ENCODE measurements around the gene AVEN.

GRCh38 chr15:33865416-33865815 lies 173.6 kb downstream of the AVEN start:
- TF ChIP-seq CHD1 (IDR thresholded peaks at IDR 0.05; ENCODE audit: low read depth, low read length) (no peak), CEBPB (IDR thresholded peaks at IDR 0.05; ENCODE audit: low read depth, low read length) (peak; percentile 40; the same call in 1 of the 2 replicates), RAD21 (IDR thresholded peaks at IDR 0.05; ENCODE audit: low read length) (no peak), BHLHE40 (IDR thresholded peaks at IDR 0.05; ENCODE audit: low read depth, low read length) (no peak), CTCF (conservative IDR thresholded peaks at IDR 0.05; ENCODE audit: low read depth, low read length) (no peak), NFE2L2 (IDR thresholded peaks at IDR 0.05; ENCODE audit: low read depth, low read length) (no peak), RFX5 (IDR thresholded peaks at IDR 0.05; ENCODE audit: low read depth, low read length) (no peak), FOS (IDR thresholded peaks at IDR 0.05; ENCODE audit: low read depth, low read length) (peak; percentile 57; the same call in 1 of the 2 replicates), ELK1 (IDR thresholded peaks at IDR 0.05; ENCODE audit: borderline replicate concordance, low read depth, low read length) (no peak), SMC3 (IDR thresholded peaks at IDR 0.05; ENCODE audit: low read depth, low read length) (no peak), MAFK (IDR thresholded peaks at IDR 0.05; ENCODE audit: low read depth, low read length) (no peak), MXI1 (IDR thresholded peaks at IDR 0.05; ENCODE audit: borderline replicate concordance, low read depth, low read length) (no peak), USF2 (IDR thresholded peaks at IDR 0.05; ENCODE audit: low read depth, low read length) (no peak)

All from IMR-90 (cell line).